C4-2B (cell line): Measurements from ENCODE around the gene LIPN.

ENCODE experiments used
- CTCF ChIP-seq: fragments of 450-650 bp; conservative IDR thresholded peaks from 2 replicates; pipeline ENCODE4 v1.5.1; 2017; ENCODE audit warnings: mild to moderate bottlenecking
- ZFX ChIP-seq: fragments of 450-650 bp; IDR thresholded peaks from 2 replicates; pipeline ENCODE4 v1.6.1; 2017

GRCh38 chr10:88828310-88828709 is 68.5 kb downstream of the LIPN start:
- TF ChIP-seq CTCF (no peak), ZFX (no peak)
